Gastroesophageal sphincter (tissue), 4 donors: Measurements from ENCODE around the gene WDR70. TPM values are rescaled to one million over a fixed set of nuclear protein-coding genes. Genes with fewer than 3 reads are reported as not detected.

ENCODE experiments used
- ATAC-seq: fragments of 150-250 bp; one replicate; pipeline ENCODE4 v1.9.1; 2016; ENCODE audit warnings: mild to moderate bottlenecking, moderate library complexity
- H3K27ac ChIP-seq, 4 donors: fragments of 200-600 bp; sonication (generic) in 3 of 4; 1 replicate in 3 of 4; 2 replicates in 1 of 4; pipeline ENCODE4 v1.5.1; 2016 to 2019
- H3K27me3 ChIP-seq: fragments of 200-600 bp; sonication (generic); one replicate; pipeline ENCODE4 v1.5.1; 2019
- H3K36me3 ChIP-seq, 2 donors: fragments of 200-600 bp; sonication (generic); one replicate each; pipeline ENCODE4 v1.5.1; 2019; ENCODE audit warnings: control low read depth in 1 of 2
- H3K4me1 ChIP-seq, 3 donors: fragments of 200-600 bp; sonication (generic); 1 replicate in 2 of 3; 2 replicates in 1 of 3; pipeline ENCODE4 v1.5.1; 2016 to 2019; ENCODE audit warnings: control low read depth in 2 of 3
- H3K4me3 ChIP-seq, 2 donors: fragments of 200-600 bp; sonication (generic); one replicate each; pipeline ENCODE4 v1.5.1; 2019; ENCODE audit warnings: mild to moderate bottlenecking in 1 of 2, moderate library complexity in 1 of 2
- H3K9me3 ChIP-seq, 3 donors: fragments of 200-600 bp; sonication (generic); one replicate each; pipeline ENCODE4 v1.5.1; 2017 to 2019; ENCODE audit warnings: control low read depth in 2 of 3
- CTCF ChIP-seq, 4 experiments: fragments of 200-600 bp in 2 of 4; fragments of 450-650 bp in 2 of 4; sonication (generic) in 1 of 4; IDR thresholded peaks; one replicate each; pipeline ENCODE4 v1.5.1; 2017 to 2019; ENCODE audit warnings: antibody characterized with exemption in 4 of 4, mild to moderate bottlenecking in 2 of 4, moderate library complexity in 2 of 4
- EP300 ChIP-seq: sonication (generic); formaldehyde crosslinking; IDR thresholded peaks from one replicate; pipeline ENCODE4 v1.6.1; 2017; ENCODE audit warnings: antibody characterized with exemption, mild to moderate bottlenecking
- POLR2A ChIP-seq, 2 donors: fragments of 450-650 bp; IDR thresholded peaks; one replicate each; pipeline ENCODE4 v1.6.1; 2017; ENCODE audit warnings: antibody characterized with exemption in 2 of 2, mild to moderate bottlenecking in 2 of 2, moderate library complexity in 1 of 2
- POLR2AphosphoS5 ChIP-seq: sonication (generic); formaldehyde crosslinking; IDR thresholded peaks from one replicate; pipeline ENCODE4 v1.6.1; 2017; ENCODE audit warnings: antibody characterized with exemption
- WGBS, 2 donors: methylation state at CpG; one replicate each; pipeline ENCODE4 v1.1.5; 2018; ENCODE audit warnings: low coverage in 1 of 2; 5-methylcytosine and 5-hydroxymethylcytosine counted together
- total RNA-seq, 4 donors: library from RNA; depleted of rRNA; stranded (reverse); fragments of >200 nt; gene quantifications; one replicate each; pipeline ENCODE4 v1.1.0, GENCODE V29; 2016

The WDR70 gene
- total RNA-seq, 4 donors from 2014 or later, result 15.5 to 24.3 (median 22.2) TPM

- Histone ChIP-seq H3K4me3 (no peak overlapping the region), H3K4me1 (peaks cover 0 to 24% (median 10%) of the 10 kb centered on the region in 3 donors), H3K9me3 (no peaks in the 10 kb centered on the region), H3K27ac (no peak overlapping the region), H3K36me3 (no peaks in the 10 kb centered on the region), H3K27me3 (no peaks in the 10 kb centered on the region)
- 90 to 100% methylated on average over 3 to 7 of the region's 7 CpGs for WGBS, 2 donors
- ATAC-seq, result no peak
- TF ChIP-seq POLR2A (IDR thresholded peaks at IDR 0.05) (no peak), CTCF (IDR thresholded peaks at IDR 0.05) (no peak), EP300 (no peak), POLR2AphosphoS5 (no peak)
Observed at GRCh38 chr5:37712750-37713149, 333.6 kb downstream of the WDR70 start.

GRCh38 chr5:37714756-37715155, 335.6 kb downstream of the WDR70 start:
- Histone ChIP-seq H3K4me1 (peaks cover 4 to 34% (median 10%) of the 10 kb centered on the region in 3 donors), H3K27ac (no peak overlapping the region), H3K27me3 (no peaks in the 10 kb centered on the region), H3K4me3 (no peak overlapping the region), H3K9me3 (no peaks in the 10 kb centered on the region), H3K36me3 (no peaks in the 10 kb centered on the region)
- ATAC-seq, result no peak
- TF ChIP-seq EP300 (no peak), POLR2A (IDR thresholded peaks at IDR 0.05) (no peak), POLR2AphosphoS5 (no peak), CTCF (IDR thresholded peaks at IDR 0.05) (no peak)

DNA sequence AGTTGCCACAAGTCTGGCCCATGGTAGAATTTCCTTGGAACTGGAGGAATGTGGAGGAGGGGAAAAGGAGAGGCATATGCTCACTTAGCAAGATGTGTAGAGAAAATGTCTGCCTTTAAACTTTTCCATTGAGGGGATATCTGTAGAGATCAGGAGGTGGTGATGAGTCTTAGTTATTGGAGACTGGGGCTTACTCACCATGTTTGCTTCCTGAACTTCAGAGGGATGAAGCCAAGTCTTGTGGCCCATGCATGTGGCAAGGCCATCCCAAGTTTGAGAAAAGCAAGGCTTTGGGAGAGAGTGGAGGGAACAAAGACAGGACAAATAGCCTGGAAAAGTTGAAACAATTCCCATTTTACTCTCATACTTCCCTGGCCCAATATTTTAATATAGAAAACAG, 336.2 kb downstream of the WDR70 start:
- peaks cover 4 to 34% (median 10%) of the 10 kb centered on the region in 3 donors for H3K4me1 ChIP-seq
- H3K4me3 ChIP-seq, result no peak overlapping the region
- no peak for ATAC-seq
- H3K27me3 ChIP-seq, result no peaks in the 10 kb centered on the region
- H3K9me3 ChIP-seq, result no peaks in the 10 kb centered on the region
- no peak for TF ChIP-seq POLR2AphosphoS5
- TF ChIP-seq POLR2A (IDR thresholded peaks at IDR 0.05), result no peak
- no peak for TF ChIP-seq EP300
- TF ChIP-seq CTCF (IDR thresholded peaks at IDR 0.05), result no peak
- H3K27ac ChIP-seq, result no peak overlapping the region
- no peaks in the 10 kb centered on the region for H3K36me3 ChIP-seq

DNA sequence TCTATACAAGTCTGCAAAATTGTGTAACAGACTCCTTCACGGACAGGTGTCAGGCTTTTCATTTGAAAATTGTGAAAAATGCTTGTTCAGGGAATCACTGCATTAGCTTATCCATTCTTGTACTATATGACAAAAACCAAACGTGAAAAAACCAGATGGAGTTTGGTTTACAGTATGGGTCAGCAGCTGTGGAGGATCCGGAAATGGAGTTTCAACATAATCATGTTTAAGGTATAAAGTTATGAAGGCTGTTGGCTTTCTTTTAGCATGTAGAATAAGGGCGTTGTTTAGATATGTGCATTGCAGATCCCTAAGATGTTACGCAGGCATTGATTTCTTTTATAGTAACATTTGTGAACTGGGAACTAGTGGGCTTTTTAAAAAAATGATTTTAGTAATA, 336.9 kb downstream of the WDR70 start:
- Histone ChIP-seq H3K4me3 (no peak overlapping the region), H3K27me3 (no peaks in the 10 kb centered on the region), H3K27ac (no peak overlapping the region), H3K36me3 (peaks cover 0 to under 1% of the 10 kb centered on the region in 2 donors), H3K9me3 (no peaks in the 10 kb centered on the region), H3K4me1 (peaks cover 4 to 28% (median 10%) of the 10 kb centered on the region in 3 donors)
- TF ChIP-seq POLR2A (IDR thresholded peaks at IDR 0.05) (no peak), EP300 (no peak), CTCF (IDR thresholded peaks at IDR 0.05) (no peak), POLR2AphosphoS5 (no peak)
- WGBS, 2 donors, result 90 to 93% methylated on average over 5 of the region's 5 CpGs
- no peak for ATAC-seq

GRCh38 chr5:37716405-37716804, 337.3 kb downstream of the WDR70 start:
- H3K4me1 ChIP-seq, result peaks cover 4 to 24% (median 10%) of the 10 kb centered on the region in 3 donors
- no peak overlapping the region for H3K4me3 ChIP-seq
- H3K9me3 ChIP-seq, result no peaks in the 10 kb centered on the region
- H3K36me3 ChIP-seq, result peaks cover 0 to 5% of the 10 kb centered on the region in 2 donors
- WGBS, 2 donors, result 91 to 95% methylated on average over 1 of the region's 1 CpG
- H3K27me3 ChIP-seq, result no peaks in the 10 kb centered on the region
- no peak for ATAC-seq
- TF ChIP-seq EP300 (no peak), POLR2A (IDR thresholded peaks at IDR 0.05) (no peak), CTCF (IDR thresholded peaks at IDR 0.05) (no peak), POLR2AphosphoS5 (no peak)
- no peak overlapping the region for H3K27ac ChIP-seq
